B cell (primary cell): Measurements from ENCODE around the gene ABCA7. TPM values are rescaled to one million over a fixed set of nuclear protein-coding genes. Genes with fewer than 3 reads are reported as not detected.

Source experiments
- ATAC-seq: fragments of 200-7000 bp; cut with Tn5 transposase; one replicate; pipeline ENCODE4 v1.10.0; 2021; ENCODE audit warnings: low read depth, mild to moderate bottlenecking, moderate number of reproducible peaks, moderate library complexity
- CTCF ChIA-PET: fragments of 350-600 bp; sonication (Branson Sonifier 250); formaldehyde crosslinking; loops from one replicate; lab custom pipeline; 2021; ENCODE audit warnings: antibody characterized with exemption, inconsistent platforms; lab: Charles Lee
- POLR2A ChIA-PET: fragments of 350-600 bp; sonication (Branson Sonifier 250); formaldehyde crosslinking; loops from one replicate; lab custom pipeline; 2021; ENCODE audit warnings: antibody characterized with exemption; lab: Charles Lee
- DNase-seq: peaks from one replicate; pipeline ENCODE4 v3.0.0; 2013
- H2AFZ ChIP-seq: 2 replicates; pipeline ENCODE4 v1.6.1; 2012; ENCODE audit warnings: mild to moderate bottlenecking, low read depth, low read length; ENCODE audit not compliant: insufficient read depth, poor library complexity, severe bottlenecking
- H3K27ac ChIP-seq, 2 donors: 1 replicate in 1 of 2; 2 replicates in 1 of 2; pipeline ENCODE4 v1.5.1; 2012 to 2013; ENCODE audit warnings: low read length in 2 of 2, mild to moderate bottlenecking in 2 of 2, moderate library complexity in 1 of 2
- H3K27me3 ChIP-seq, 4 experiments: fragments of 200-600 bp in 1 of 4; sonication (generic) in 1 of 4; replicated peaks in 1 of 4; 1 replicate in 2 of 4; 2 replicates in 2 of 4; pipeline versions ENCODE4 v1.6.1 to v1.7.0; 2013 to 2016; ENCODE audit warnings: low read length in 3 of 4, mild to moderate bottlenecking in 2 of 4, mixed read lengths in 1 of 4, moderate library complexity in 1 of 4; ENCODE audit not compliant: insufficient read depth in 4 of 4, control insufficient read depth in 3 of 4; ENCODE audit errors: control extremely low read depth in 1 of 4
- H3K36me3 ChIP-seq, 2 experiments: replicated peaks in 1 of 2; 1 replicate in 1 of 2; 2 replicates in 1 of 2; pipeline versions ENCODE4 v1.6.1 to v1.7.1; 2013; ENCODE audit warnings: low read length in 1 of 2; ENCODE audit not compliant: insufficient read depth in 2 of 2, control insufficient read depth in 1 of 2; ENCODE audit errors: control extremely low read depth in 1 of 2, extremely low read depth in 1 of 2
- H3K4me1 ChIP-seq, 2 donors: fragments of 200-600 bp in 1 of 2; sonication (generic) in 1 of 2; 1 replicate in 1 of 2; 2 replicates in 1 of 2; pipeline versions ENCODE4 v1.5.1 to v1.6.1; 2013 to 2017; ENCODE audit warnings: low read length in 2 of 2; ENCODE audit not compliant: control insufficient read depth in 2 of 2, insufficient read depth in 2 of 2
- H3K4me2 ChIP-seq: replicated peaks from 2 replicates; pipeline ENCODE3; 2012; ENCODE audit warnings: mild to moderate bottlenecking, low read depth, low read length; ENCODE audit not compliant: poor library complexity, severe bottlenecking
- H3K4me3 ChIP-seq, 5 experiments: fragments of 200-600 bp in 1 of 5; sonication (generic) in 1 of 5; 1 replicate in 3 of 5; 2 replicates in 2 of 5; pipeline versions ENCODE4 v1.5.1 to v1.7.0; 2011 to 2016; ENCODE audit warnings: low read length in 4 of 5, mild to moderate bottlenecking in 4 of 5, low read depth in 2 of 5, control low read depth in 1 of 5, moderate library complexity in 1 of 5; ENCODE audit not compliant: insufficient read depth in 1 of 5; ENCODE audit errors: control extremely low read depth in 1 of 5, extremely low read depth in 1 of 5
- H3K79me2 ChIP-seq: fragments of 200-600 bp; sonication (generic); one replicate; pipeline ENCODE4 v1.6.0; 2016; ENCODE audit warnings: low read length; ENCODE audit not compliant: control insufficient read depth, insufficient read depth
- H3K9ac ChIP-seq: fragments of 200-600 bp; sonication (generic); 2 replicates; pipeline ENCODE4 v1.6.1; 2017; ENCODE audit warnings: mild to moderate bottlenecking, low read length, moderate library complexity
- H3K9me3 ChIP-seq, 3 donors: one replicate each; pipeline versions ENCODE4 v1.6.1 to v1.7.1; 2013; ENCODE audit warnings: low read length in 2 of 3; ENCODE audit not compliant: control insufficient read depth in 2 of 3, insufficient read depth in 1 of 3; ENCODE audit errors: control extremely low read depth in 1 of 3
- H4K20me1 ChIP-seq: 2 replicates; pipeline ENCODE4 v1.6.0; 2012; ENCODE audit warnings: mild to moderate bottlenecking, low read length; ENCODE audit not compliant: insufficient read depth, control insufficient read depth, poor library complexity, severe bottlenecking
- H3K27ac Mint-ChIP-seq: one replicate; pipeline ENCODE4 v1.8.0; 2021; ENCODE audit warnings: mixed read lengths
- H3K27me3 Mint-ChIP-seq: one replicate; pipeline ENCODE4 v1.8.0; 2021; ENCODE audit warnings: mixed read lengths
- H3K4me1 Mint-ChIP-seq: one replicate; pipeline ENCODE4 v1.8.0; 2021; ENCODE audit warnings: mixed read lengths
- H3K4me3 Mint-ChIP-seq: one replicate; pipeline ENCODE4 v1.8.0; 2021; ENCODE audit warnings: mixed read lengths
- H3K9me3 Mint-ChIP-seq: one replicate; pipeline ENCODE4 v1.8.0; 2022; ENCODE audit warnings: mixed read lengths; ENCODE audit not compliant: insufficient read depth
- CTCF ChIP-seq: fragments of 200-600 bp; IDR thresholded peaks from one replicate; pipeline ENCODE4 v1.8.0; 2022; ENCODE audit warnings: antibody characterized with exemption, mild to moderate bottlenecking
- EZH2 ChIP-seq: IDR thresholded peaks from 2 replicates; pipeline ENCODE4 v1.6.1; 2012; ENCODE audit warnings: borderline replicate concordance, low read depth, mild to moderate bottlenecking, moderate library complexity, low read length; ENCODE audit not compliant: insufficient read depth, poor library complexity, severe bottlenecking
- WGBS: methylation state at CpG from one replicate; pipeline ENCODE4 v1.1.5; 2013; ENCODE audit warnings: missing lambda C conversion rate; ENCODE audit not compliant: insufficient coverage; 5-methylcytosine and 5-hydroxymethylcytosine counted together
- intact Hi-C: fragments of 100-400 bp; cut with micrococcal nuclease; formaldehyde crosslinking; loops from one replicate; pipeline ENCODE4 v1.10.0; 2022
- polyA plus RNA-seq: library from polyadenylated mRNA; depleted of rRNA; stranded (reverse); fragments of >200 nt; gene quantifications from 2 replicates; pipeline ENCODE4 v1.2.3, GENCODE V29; 2012
- total RNA-seq, 2 donors: library from RNA; stranded (reverse); fragments of 120-200 nt in 1 of 2; gene quantifications; 1 replicate in 1 of 2; 2 replicates in 1 of 2; pipeline versions ENCODE4 v1.2.3 to v1.2.4, GENCODE V29; 2013 to 2022

The ABCA7 gene
- total and polyA plus RNA-seq, 2 donors (not counting 1 experiment from before 2014, with no cell fraction given) = 192 to 281 TPM

- Histone ChIP-seq H2AFZ (no peak overlapping the region), H3K36me3 (peaks cover 0 to 5% of the 10 kb centered on the region in 2 experiments), H3K4me3 (no peak overlapping the region), H3K79me2 (no peaks in the 10 kb centered on the region), H3K9ac (no peak overlapping the region), H3K4me2 (no peak overlapping the region), H3K9me3 (peaks cover 0 to 6% (median 0%) of the 10 kb centered on the region in 3 donors), H3K4me1 (peaks cover 22 to 23% of the 10 kb centered on the region in 2 donors), H3K27ac (no peak overlapping the region), H4K20me1 (peaks cover 19% of the 10 kb centered on the region), H3K27me3 (peaks cover 0 to 67% (median 34%) of the 10 kb centered on the region in 4 experiments)
- DNase-seq = no peak
- no peak for TF ChIP-seq CTCF
- TF ChIP-seq EZH2 = no peak
- CTCF ChIA-PET = interaction anchor here (2.4 kb wide), 1 partner anchor 15 kb away, joined by 8 read pairs; the partner anchor contains the start of gene WDR18
- 53% methylated on average over 3 of the region's 3 CpGs for whole genome bisulfite sequencing
- peaks cover 16% of the 10 kb centered on the region for H3K4me1 Mint-ChIP-seq
- peak overlapping the region; percentile 67 for H3K4me3 Mint-ChIP-seq
- intact Hi-C loops = no loop called here
- no peaks in the 10 kb centered on the region for H3K9me3 Mint-ChIP-seq
- no peak for ATAC-seq
- H3K27me3 Mint-ChIP-seq = peaks cover 27% of the 10 kb centered on the region
- POLR2A ChIA-PET = no interaction called here
- no peak overlapping the region for H3K27ac Mint-ChIP-seq
Measured at GRCh38 chr19:999379-999719, 40.6 kb upstream of the ABCA7 start.

- Mint-ChIP-seq H3K4me1 (peaks cover 16% of the 10 kb centered on the region), H3K27me3 (peaks cover 27% of the 10 kb centered on the region), H3K9me3 (no peaks in the 10 kb centered on the region), H3K4me3 (peak within 1 kb of the TSS; percentile 67), H3K27ac (no peak within 1 kb of the TSS)
- H3K27me3 ChIP-seq = peaks cover 0 to 67% (median 34%) of the 10 kb centered on the region in 4 experiments
- H3K27ac ChIP-seq = no peak within 1 kb of the TSS
- peaks cover 22 to 23% of the 10 kb centered on the region in 2 donors for H3K4me1 ChIP-seq
- peak; percentile 22 for ATAC-seq
- H3K4me3 ChIP-seq = peak within 1 kb of the TSS in 2 of 5 experiments; percentile 8 to 15
- no peak for TF ChIP-seq EZH2
- TF ChIP-seq CTCF = peak; percentile 56
- intact Hi-C loops = no loop called here
- no peak within 1 kb of the TSS for H2AFZ ChIP-seq
- H3K4me2 ChIP-seq = peak within 1 kb of the TSS; percentile 72
- H3K79me2 ChIP-seq = no peaks in the 10 kb centered on the region
- under 1% methylated on average over 43 of the region's 43 CpGs for WGBS
- ChIA-PET POLR2A (no interaction called here), CTCF (interaction anchor here (0.6 kb wide), 1 partner anchor 80 kb away, joined by 3 read pairs; no protein-coding TSS in a partner anchor)
- no peaks in the 10 kb centered on the region for H3K36me3 ChIP-seq
- no peak within 1 kb of the TSS for H3K9ac ChIP-seq
- H4K20me1 ChIP-seq = peaks cover 19% of the 10 kb centered on the region
- peak; percentile 78 for DNase-seq
- H3K9me3 ChIP-seq = peaks cover 0 to 6% (median 0%) of the 10 kb centered on the region in 3 donors
Measured at GRCh38 chr19:1000095-1000494, 39.8 kb upstream of the ABCA7 start, which contains the start of gene GRIN3B. Gene GRIN3B (plus strand): TSS chr19:1000419. CDS start chr19:1000438, 19 bp downstream.
